Measurements from ENCODE around the gene ULK3. TPM values are rescaled to one million over a fixed set of nuclear protein-coding genes. Genes with fewer than 3 reads are reported as not detected.

Gene ULK3
- total RNA-seq, 1 donor from 2014 or later = 75.9 TPM

- Histone ChIP-seq H3K27ac (no peak overlapping the region), H3K36me3 (peaks cover 0 to 24% of the 10 kb centered on the region in 2 donors), H3K4me1 (peaks cover 29% of the 10 kb centered on the region), H3K9me3 (no peaks in the 10 kb centered on the region), H3K27me3 (no peaks in the 10 kb centered on the region), H3K4me3 (no peak overlapping the region)
- intact Hi-C loops (cut with DNase I) = no loop called here
- DNase-seq (ENCODE audit: extremely low spot score in 2 of 2) = no peak
- TF ChIP-seq POLR2AphosphoS5 (IDR thresholded peaks at IDR 0.05; ENCODE audit: insufficient read depth in 1 of 2, low read depth in 1 of 2) (no peak), POLR2A (IDR thresholded peaks at IDR 0.05) (no peak), CTCF (IDR thresholded peaks at IDR 0.05) (no peak)
Measured at GRCh38 chr15:74838746-74839525, 4.0 kb downstream of the ULK3 start.

- Histone ChIP-seq H3K4me1 (peaks cover 21% of the 10 kb centered on the region), H3K36me3 (peaks cover 0 to 24% of the 10 kb centered on the region in 2 donors), H3K27ac (no peak overlapping the region), H3K4me3 (no peak overlapping the region), H3K27me3 (no peaks in the 10 kb centered on the region), H3K9me3 (no peaks in the 10 kb centered on the region)
- intact Hi-C loops (cut with DNase I) = no loop called here
- TF ChIP-seq POLR2AphosphoS5 (IDR thresholded peaks at IDR 0.05; ENCODE audit: insufficient read depth in 1 of 2, low read depth in 1 of 2) (no peak), POLR2A (IDR thresholded peaks at IDR 0.05) (no peak), CTCF (IDR thresholded peaks at IDR 0.05) (no peak)
- no peak for DNase-seq (ENCODE audit: extremely low spot score in 2 of 2)
Measured at GRCh38 chr15:74838137-74838516, 4.8 kb downstream of the ULK3 start.

GRCh38 chr15:74837482-74838136, 5.3 kb downstream of the ULK3 start:
- Histone ChIP-seq H3K9me3 (no peaks in the 10 kb centered on the region), H3K27ac (no peak overlapping the region), H3K4me3 (no peak overlapping the region), H3K27me3 (no peaks in the 10 kb centered on the region), H3K36me3 (peaks cover 0 to 24% of the 10 kb centered on the region in 2 donors), H3K4me1 (peaks cover 21% of the 10 kb centered on the region)
- intact Hi-C loops (cut with DNase I) = no loop called here
- no peak for TF ChIP-seq CTCF (IDR thresholded peaks at IDR 0.05)
- no peak for TF ChIP-seq POLR2A (IDR thresholded peaks at IDR 0.05)
- TF ChIP-seq POLR2AphosphoS5 (IDR thresholded peaks at IDR 0.05; ENCODE audit: insufficient read depth in 1 of 2, low read depth in 1 of 2) = no peak
- no peak for DNase-seq (ENCODE audit: extremely low spot score in 2 of 2)

GRCh38 chr15:74836846-74837245, 6.1 kb downstream of the ULK3 start:
- Histone ChIP-seq H3K4me3 (no peak overlapping the region), H3K36me3 (peaks cover 0 to 24% of the 10 kb centered on the region in 2 donors), H3K27ac (no peak overlapping the region), H3K27me3 (no peaks in the 10 kb centered on the region), H3K9me3 (no peaks in the 10 kb centered on the region), H3K4me1 (peaks cover 13% of the 10 kb centered on the region)
- no peak for TF ChIP-seq POLR2AphosphoS5 (IDR thresholded peaks at IDR 0.05; ENCODE audit: insufficient read depth in 1 of 2, low read depth in 1 of 2)
- no peak for TF ChIP-seq CTCF (IDR thresholded peaks at IDR 0.05)
- TF ChIP-seq POLR2A (IDR thresholded peaks at IDR 0.05) = no peak
- no peak for DNase-seq (ENCODE audit: extremely low spot score in 2 of 2)
- intact Hi-C loops (cut with DNase I) = no loop called here

All from vagina (tissue), 2 donors.